Measurements from ENCODE around the gene SMPDL3A.

SMPDL3A gene

DNA sequence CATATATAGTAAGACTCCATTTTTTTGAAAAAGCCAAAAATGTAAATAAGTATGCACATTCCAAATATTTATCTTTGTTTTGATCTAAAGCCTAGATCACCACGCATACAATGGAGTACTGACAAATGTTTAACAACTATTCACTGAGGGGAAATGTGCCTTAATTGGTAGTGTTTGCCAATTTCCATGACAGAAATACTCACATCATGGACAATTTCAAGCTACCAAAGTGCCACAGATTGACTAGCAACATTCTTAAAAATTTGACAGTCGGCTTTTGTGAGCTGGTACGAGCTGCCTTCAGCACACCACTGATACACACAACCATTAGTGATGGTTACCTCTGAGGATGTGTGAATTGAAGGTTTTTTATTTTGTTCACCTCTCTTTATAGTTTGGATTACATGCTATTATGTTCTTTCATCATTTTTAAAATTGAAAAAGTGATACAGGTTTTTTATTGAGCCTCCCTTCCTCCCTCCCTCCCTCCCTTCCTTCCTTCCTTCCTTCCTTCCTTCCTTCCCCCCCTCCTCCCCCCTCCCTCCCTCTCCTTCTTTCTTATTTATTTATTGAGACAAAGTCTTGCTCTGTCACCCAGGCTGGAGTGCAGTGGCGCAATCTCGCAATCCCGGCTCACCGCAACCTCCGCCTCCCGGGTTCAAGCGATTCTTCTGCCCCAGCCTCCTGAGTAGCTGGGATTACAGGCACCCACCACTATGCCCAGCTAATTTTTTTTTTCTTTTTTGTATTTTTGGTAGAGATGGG is 19.2 kb downstream of the SMPDL3A start:
- Histone ChIP-seq H3K27me3 (replicated peaks; ENCODE audit: control insufficient read depth, insufficient read depth, low read length) (no peaks in the 10 kb centered on the region), H3K4me1 (ENCODE audit: control insufficient read depth, insufficient read depth, low read length) (peaks cover 24% of the 10 kb centered on the region), H3K4me3 (ENCODE audit: low read length) (no peak overlapping the region), H3K9me3 (ENCODE audit: control insufficient read depth, low read length) (no peaks in the 10 kb centered on the region), H3K9ac (ENCODE audit: low read length) (no peak overlapping the region), H3K36me3 (ENCODE audit: control insufficient read depth, insufficient read depth, low read length, severe bottlenecking) (peaks cover 32% of the 10 kb centered on the region)
- DNase-seq (ENCODE audit: low read depth): no peak

DNA sequence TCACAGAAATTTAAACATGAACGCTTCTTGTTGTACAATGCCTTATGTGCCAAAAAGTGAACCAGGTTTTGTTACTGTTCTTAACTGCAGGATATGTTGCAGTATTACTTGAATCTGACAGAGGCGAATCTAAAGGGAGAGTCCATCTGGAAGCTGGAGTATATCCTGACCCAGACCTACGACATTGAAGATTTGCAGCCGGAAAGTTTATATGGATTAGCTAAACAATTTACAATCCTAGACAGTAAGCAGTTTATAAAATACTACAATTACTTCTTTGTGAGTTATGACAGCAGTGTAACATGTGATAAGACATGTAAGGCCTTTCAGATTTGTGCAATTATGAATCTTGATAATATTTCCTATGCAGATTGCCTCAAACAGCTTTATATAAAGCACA is 19.9 kb downstream of the SMPDL3A start:
- Histone ChIP-seq H3K27me3 (replicated peaks; ENCODE audit: control insufficient read depth, insufficient read depth, low read length) (no peaks in the 10 kb centered on the region), H3K9me3 (ENCODE audit: control insufficient read depth, low read length) (no peaks in the 10 kb centered on the region), H3K4me3 (ENCODE audit: low read length) (no peak overlapping the region), H3K4me1 (ENCODE audit: control insufficient read depth, insufficient read depth, low read length) (peaks cover 18% of the 10 kb centered on the region), H3K36me3 (ENCODE audit: control insufficient read depth, insufficient read depth, low read length, severe bottlenecking) (peaks cover 32% of the 10 kb centered on the region), H3K9ac (ENCODE audit: low read length) (no peak overlapping the region)
- DNase-seq (ENCODE audit: low read depth): no peak

DNA sequence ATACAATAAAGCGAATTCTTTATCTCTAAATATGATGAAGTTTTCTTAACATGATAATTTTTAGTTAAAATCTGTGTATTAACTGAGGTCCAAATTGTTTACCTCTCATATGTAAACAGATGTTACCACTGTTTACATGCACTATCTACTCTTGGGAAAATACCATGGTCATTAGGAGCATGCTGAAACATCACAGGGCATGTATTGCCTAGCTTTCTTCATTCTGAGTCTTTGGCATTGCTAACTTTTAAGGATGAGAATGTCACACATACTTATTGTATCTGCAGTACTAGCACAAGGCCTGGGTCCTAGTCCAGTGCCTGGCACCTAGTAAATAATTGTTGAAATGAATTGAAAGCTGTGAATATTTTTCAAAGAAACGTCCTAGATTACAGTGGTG is 20.6 kb downstream of the SMPDL3A start:
- Histone ChIP-seq H3K4me1 (ENCODE audit: control insufficient read depth, insufficient read depth, low read length) (peaks cover 18% of the 10 kb centered on the region), H3K36me3 (ENCODE audit: control insufficient read depth, insufficient read depth, low read length, severe bottlenecking) (peaks cover 29% of the 10 kb centered on the region), H3K4me3 (ENCODE audit: low read length) (no peak overlapping the region), H3K27me3 (replicated peaks; ENCODE audit: control insufficient read depth, insufficient read depth, low read length) (no peaks in the 10 kb centered on the region), H3K9me3 (ENCODE audit: control insufficient read depth, low read length) (no peaks in the 10 kb centered on the region), H3K9ac (ENCODE audit: low read length) (no peak overlapping the region)
- DNase-seq (ENCODE audit: low read depth): no peak

DNA sequence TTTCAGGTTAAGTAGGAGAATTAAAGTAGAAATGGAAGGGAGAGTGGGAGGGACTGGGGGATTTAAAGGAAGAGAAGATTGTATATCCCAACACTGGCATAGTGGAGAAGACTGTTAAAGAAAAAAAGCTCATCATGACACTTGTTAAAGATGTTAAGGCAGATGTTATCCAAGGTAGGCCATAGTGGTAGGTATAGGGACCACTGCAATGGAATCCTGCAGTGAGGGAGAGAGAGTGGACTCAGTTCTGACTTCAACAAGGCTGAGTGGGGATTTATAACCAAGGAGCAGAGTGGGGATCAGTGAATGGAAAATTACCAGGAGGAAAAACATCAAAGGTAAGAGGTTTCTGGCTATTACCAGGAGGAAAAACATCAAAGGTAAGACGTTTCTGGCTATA is 21.1 kb downstream of the SMPDL3A start:
- no peak overlapping the region for H3K4me3 ChIP-seq (ENCODE audit: low read length)
- peaks cover 24% of the 10 kb centered on the region for H3K36me3 ChIP-seq (ENCODE audit: control insufficient read depth, insufficient read depth, low read length, severe bottlenecking)
- no peaks in the 10 kb centered on the region for H3K27me3 ChIP-seq (replicated peaks; ENCODE audit: control insufficient read depth, insufficient read depth, low read length)
- no peak for DNase-seq (ENCODE audit: low read depth)
- H3K4me1 ChIP-seq (ENCODE audit: control insufficient read depth, insufficient read depth, low read length): peaks cover 17% of the 10 kb centered on the region
- no peak overlapping the region for H3K9ac ChIP-seq (ENCODE audit: low read length)
- no peaks in the 10 kb centered on the region for H3K9me3 ChIP-seq (ENCODE audit: control insufficient read depth, low read length)

DNA sequence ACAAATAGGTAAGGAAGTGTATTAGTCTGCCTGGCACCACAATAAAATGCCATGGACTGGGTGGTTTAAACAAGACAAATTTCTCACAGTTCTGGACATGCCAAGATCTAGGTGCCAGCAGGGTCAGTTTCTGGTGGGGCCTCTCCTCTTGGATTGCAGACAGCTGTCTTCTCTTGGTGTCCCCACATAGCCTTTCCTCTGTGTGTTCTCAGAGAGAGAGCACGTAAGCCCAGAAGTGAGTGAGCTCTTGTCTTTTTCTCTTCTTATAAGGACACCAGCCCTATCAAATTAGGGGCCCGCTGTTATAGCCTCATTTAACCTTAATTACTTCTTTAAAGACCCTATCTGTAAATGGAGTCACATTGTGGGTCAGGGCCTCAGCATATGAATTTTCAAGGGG is 28.3 kb downstream of the SMPDL3A start:
- DNase-seq (ENCODE audit: low read depth): no peak
- no peak overlapping the region for H3K9ac ChIP-seq (ENCODE audit: low read length)
- H3K9me3 ChIP-seq (ENCODE audit: control insufficient read depth, low read length): no peaks in the 10 kb centered on the region
- H3K27me3 ChIP-seq (replicated peaks; ENCODE audit: control insufficient read depth, insufficient read depth, low read length): no peaks in the 10 kb centered on the region
- no peaks in the 10 kb centered on the region for H3K36me3 ChIP-seq (ENCODE audit: control insufficient read depth, insufficient read depth, low read length, severe bottlenecking)
- no peak overlapping the region for H3K4me3 ChIP-seq (ENCODE audit: low read length)
- H3K4me1 ChIP-seq (ENCODE audit: control insufficient read depth, insufficient read depth, low read length): no peaks in the 10 kb centered on the region

DNA sequence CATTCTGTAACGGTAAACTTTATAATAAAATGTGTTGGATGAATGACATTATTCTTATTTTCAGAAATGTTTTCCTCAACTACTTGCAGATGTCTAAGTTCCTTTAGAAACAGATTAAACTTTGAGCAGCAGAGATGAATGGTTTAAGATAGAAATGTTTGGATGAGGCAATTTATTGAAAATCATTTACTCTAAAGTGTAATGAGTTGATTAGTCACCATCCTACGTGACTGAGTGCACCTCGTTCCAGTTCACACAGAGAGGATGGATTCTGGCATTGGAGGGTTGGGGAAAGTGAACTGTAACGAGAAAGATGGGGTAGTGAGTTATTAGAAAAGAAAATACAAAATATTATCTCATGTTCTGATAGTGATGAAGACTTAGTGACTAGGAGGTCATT is 28.7 kb downstream of the SMPDL3A start:
- Histone ChIP-seq H3K27me3 (replicated peaks; ENCODE audit: control insufficient read depth, insufficient read depth, low read length) (no peaks in the 10 kb centered on the region), H3K36me3 (ENCODE audit: control insufficient read depth, insufficient read depth, low read length, severe bottlenecking) (no peaks in the 10 kb centered on the region), H3K9me3 (ENCODE audit: control insufficient read depth, low read length) (no peaks in the 10 kb centered on the region), H3K4me1 (ENCODE audit: control insufficient read depth, insufficient read depth, low read length) (no peaks in the 10 kb centered on the region), H3K4me3 (ENCODE audit: low read length) (no peak overlapping the region), H3K9ac (ENCODE audit: low read length) (no peak overlapping the region)
- no peak for DNase-seq (ENCODE audit: low read depth)

DNA sequence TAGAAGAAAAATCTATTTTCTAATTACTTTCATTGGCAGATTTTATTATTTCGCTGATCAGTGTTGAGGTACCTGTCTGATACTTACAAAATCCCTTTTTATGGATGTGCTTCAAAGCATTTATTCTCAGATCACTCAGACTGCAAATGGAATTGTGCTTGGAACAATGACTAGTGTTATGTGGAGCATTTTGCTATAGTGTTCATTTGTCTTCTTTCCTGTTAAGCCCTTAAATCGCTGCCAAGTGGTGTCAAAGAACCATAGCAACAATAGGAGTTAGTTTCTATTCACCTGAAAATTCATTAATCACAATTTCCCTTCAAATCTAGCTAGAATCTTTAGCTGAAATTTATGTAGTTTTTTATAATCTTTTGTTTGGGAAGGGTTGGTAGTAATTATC is 29.8 kb downstream of the SMPDL3A start:
- no peaks in the 10 kb centered on the region for H3K9me3 ChIP-seq (ENCODE audit: control insufficient read depth, low read length)
- H3K4me1 ChIP-seq (ENCODE audit: control insufficient read depth, insufficient read depth, low read length): no peaks in the 10 kb centered on the region
- DNase-seq (ENCODE audit: low read depth): no peak
- no peak overlapping the region for H3K4me3 ChIP-seq (ENCODE audit: low read length)
- no peak overlapping the region for H3K9ac ChIP-seq (ENCODE audit: low read length)
- no peaks in the 10 kb centered on the region for H3K27me3 ChIP-seq (replicated peaks; ENCODE audit: control insufficient read depth, insufficient read depth, low read length)
- no peaks in the 10 kb centered on the region for H3K36me3 ChIP-seq (ENCODE audit: control insufficient read depth, insufficient read depth, low read length, severe bottlenecking)

DNA sequence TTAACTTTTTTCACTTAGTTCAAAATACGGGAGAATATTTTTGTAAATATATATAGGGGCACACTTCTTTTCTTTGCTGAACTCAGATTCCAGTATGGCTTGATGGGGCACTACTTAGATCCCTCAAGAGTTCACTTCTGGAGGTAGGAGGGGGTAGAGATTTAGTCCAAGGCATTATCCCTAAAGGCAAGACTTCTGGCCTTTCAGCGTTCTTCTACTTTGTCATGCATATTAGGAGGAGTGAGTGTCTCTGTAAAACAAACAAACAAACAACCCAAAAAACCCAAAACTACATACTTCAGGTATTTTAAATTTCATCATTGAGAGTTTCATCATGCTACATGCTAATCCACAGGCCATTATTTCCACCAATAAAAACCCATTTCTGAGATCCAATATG is 32.0 kb downstream of the SMPDL3A start:
- no peak for DNase-seq (ENCODE audit: low read depth)
- no peaks in the 10 kb centered on the region for H3K36me3 ChIP-seq (ENCODE audit: control insufficient read depth, insufficient read depth, low read length, severe bottlenecking)

DNA sequence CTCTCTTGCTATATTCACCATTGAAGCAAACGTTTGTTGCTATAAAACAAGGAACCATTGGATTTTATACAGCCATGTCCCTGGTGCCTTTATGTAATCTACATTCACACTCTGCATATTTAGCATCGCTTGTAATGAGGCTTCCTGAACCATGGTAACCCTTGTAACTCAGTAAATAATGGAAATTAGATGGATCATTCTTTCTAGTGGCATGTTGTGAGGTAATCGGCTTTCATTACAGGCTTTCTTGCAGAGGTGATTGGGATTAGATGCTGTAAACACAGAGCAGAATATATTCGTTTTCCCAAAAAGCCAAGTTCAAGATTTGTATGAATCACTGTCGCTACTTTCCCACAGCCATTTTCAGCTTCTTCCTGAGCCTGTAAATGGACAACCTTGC is 36.1 kb downstream of the SMPDL3A start:
- H3K4me3 ChIP-seq (ENCODE audit: low read length): no peak overlapping the region
- H3K9ac ChIP-seq (ENCODE audit: low read length): no peak overlapping the region
- no peak for DNase-seq (ENCODE audit: low read depth)
- no peaks in the 10 kb centered on the region for H3K4me1 ChIP-seq (ENCODE audit: control insufficient read depth, insufficient read depth, low read length)
- no peaks in the 10 kb centered on the region for H3K9me3 ChIP-seq (ENCODE audit: control insufficient read depth, low read length)
- no peaks in the 10 kb centered on the region for H3K36me3 ChIP-seq (ENCODE audit: control insufficient read depth, insufficient read depth, low read length, severe bottlenecking)
- H3K27me3 ChIP-seq (replicated peaks; ENCODE audit: control insufficient read depth, insufficient read depth, low read length): no peaks in the 10 kb centered on the region

More for the DNA sequence above, 32.0 kb downstream of the SMPDL3A start:
- Histone ChIP-seq H3K9ac (ENCODE audit: low read length) (no peak overlapping the region), H3K4me3 (ENCODE audit: low read length) (no peak overlapping the region), H3K4me1 (ENCODE audit: control insufficient read depth, insufficient read depth, low read length) (no peaks in the 10 kb centered on the region), H3K9me3 (ENCODE audit: control insufficient read depth, low read length) (no peaks in the 10 kb centered on the region), H3K27me3 (replicated peaks; ENCODE audit: control insufficient read depth, insufficient read depth, low read length) (no peaks in the 10 kb centered on the region)

DNA sequence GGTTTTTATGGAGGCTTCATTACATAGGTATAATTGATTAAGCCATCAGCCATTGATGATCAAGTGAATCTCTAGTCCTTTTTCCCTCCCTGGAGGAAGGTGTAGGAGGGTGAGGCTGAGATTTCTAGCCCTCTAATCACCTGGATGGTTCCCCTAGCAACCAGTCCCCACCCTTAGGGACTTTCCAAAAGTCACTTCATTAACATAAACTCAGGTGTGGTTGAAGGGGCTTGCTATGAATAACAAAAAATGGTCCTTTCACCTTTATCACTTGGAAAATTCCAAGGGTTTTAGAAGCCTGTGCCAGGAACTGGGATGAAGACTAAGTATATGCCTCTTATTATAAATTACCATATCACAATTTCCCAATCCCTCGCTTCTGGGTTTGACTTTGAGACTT is 40.4 kb downstream of the SMPDL3A start:
- Histone ChIP-seq H3K36me3 (ENCODE audit: control insufficient read depth, insufficient read depth, low read length, severe bottlenecking) (no peaks in the 10 kb centered on the region), H3K4me1 (ENCODE audit: control insufficient read depth, insufficient read depth, low read length) (no peaks in the 10 kb centered on the region), H3K9me3 (ENCODE audit: control insufficient read depth, low read length) (no peaks in the 10 kb centered on the region), H3K4me3 (ENCODE audit: low read length) (no peak overlapping the region), H3K27me3 (replicated peaks; ENCODE audit: control insufficient read depth, insufficient read depth, low read length) (no peaks in the 10 kb centered on the region), H3K9ac (ENCODE audit: low read length) (no peak overlapping the region)
- DNase-seq (ENCODE audit: low read depth): no peak

DNA sequence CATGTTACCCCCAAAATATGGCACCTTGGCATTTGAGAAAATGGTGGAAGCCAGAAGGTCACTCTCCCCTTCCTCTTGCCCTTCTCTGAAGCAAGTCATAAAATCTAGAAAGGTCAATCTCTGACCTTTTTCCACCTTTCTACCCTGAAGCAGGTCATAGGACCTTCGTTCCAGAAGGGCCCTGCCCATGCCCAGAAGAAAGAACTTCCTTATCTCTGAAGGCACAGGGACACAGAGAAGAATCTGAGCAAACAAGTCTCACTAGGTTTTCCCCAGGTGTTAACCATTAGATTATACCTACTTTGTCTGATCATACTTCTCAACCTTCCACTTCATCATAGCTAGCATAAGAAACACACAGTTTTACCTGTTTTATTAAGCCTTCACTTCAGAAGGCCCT is 42.5 kb downstream of the SMPDL3A start:
- Histone ChIP-seq H3K9ac (ENCODE audit: low read length) (no peak overlapping the region), H3K4me1 (ENCODE audit: control insufficient read depth, insufficient read depth, low read length) (no peaks in the 10 kb centered on the region), H3K36me3 (ENCODE audit: control insufficient read depth, insufficient read depth, low read length, severe bottlenecking) (no peaks in the 10 kb centered on the region), H3K27me3 (replicated peaks; ENCODE audit: control insufficient read depth, insufficient read depth, low read length) (no peaks in the 10 kb centered on the region), H3K9me3 (ENCODE audit: control insufficient read depth, low read length) (no peaks in the 10 kb centered on the region), H3K4me3 (ENCODE audit: low read length) (no peak overlapping the region)
- DNase-seq (ENCODE audit: low read depth): no peak

DNA sequence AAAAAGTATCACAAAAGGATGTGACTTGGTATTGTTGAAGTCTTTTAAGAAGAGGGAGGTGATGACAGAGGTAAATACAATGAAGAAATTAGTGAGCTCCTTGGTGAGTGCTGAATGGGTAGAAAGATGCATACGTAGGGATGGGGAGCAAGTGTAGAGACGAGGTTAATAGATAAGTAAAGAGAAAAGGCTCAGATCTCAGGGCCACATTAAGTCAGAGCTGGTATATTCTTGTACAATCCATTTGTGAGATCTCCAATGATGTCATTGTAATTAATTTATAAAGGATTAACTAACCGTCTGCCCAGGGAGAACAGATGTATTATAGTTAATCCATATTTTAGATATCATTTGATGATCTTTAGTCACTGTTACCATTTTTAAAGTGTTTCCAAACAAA is 43.4 kb downstream of the SMPDL3A start:
- Histone ChIP-seq H3K36me3 (ENCODE audit: control insufficient read depth, insufficient read depth, low read length, severe bottlenecking) (no peaks in the 10 kb centered on the region), H3K9ac (ENCODE audit: low read length) (no peak overlapping the region), H3K27me3 (replicated peaks; ENCODE audit: control insufficient read depth, insufficient read depth, low read length) (no peaks in the 10 kb centered on the region), H3K4me1 (ENCODE audit: control insufficient read depth, insufficient read depth, low read length) (no peaks in the 10 kb centered on the region), H3K4me3 (ENCODE audit: low read length) (no peak overlapping the region), H3K9me3 (ENCODE audit: control insufficient read depth, low read length) (no peaks in the 10 kb centered on the region)
- DNase-seq (ENCODE audit: low read depth): no peak

All from adipocyte (in vitro differentiated cells).